DOHH2 (cell line): ENCODE results near the gene B4GALT1.

Experiments
- H3F3A ChIP-seq: fragments of 200-600 bp; sonication (generic), shearing (Covaris generic); 2 replicates; pipeline ENCODE4 v1.6.0; 2016; ENCODE audit warnings: antibody characterized with exemption, mild to moderate bottlenecking; ENCODE audit not compliant: control insufficient read depth, insufficient read depth
- H3K27ac ChIP-seq: fragments of 200-600 bp; sonication (generic); 2 replicates; pipeline ENCODE4 v1.5.1; 2014; ENCODE audit warnings: low read depth, mild to moderate bottlenecking, low read length, moderate library complexity
- H3K27me3 ChIP-seq: fragments of 200-600 bp; sonication (generic); 2 replicates; pipeline ENCODE4 v1.6.1; 2014; ENCODE audit warnings: mild to moderate bottlenecking, low read length, mixed read lengths; ENCODE audit not compliant: control insufficient read depth
- H3K36me3 ChIP-seq: fragments of 200-600 bp; sonication (generic); 2 replicates; pipeline ENCODE4 v1.6.1; 2014; ENCODE audit warnings: mild to moderate bottlenecking, low read length, moderate library complexity, mixed read lengths; ENCODE audit not compliant: control insufficient read depth
- H3K4me1 ChIP-seq: fragments of 200-600 bp; sonication (generic); 2 replicates; pipeline ENCODE4 v1.6.1; 2014; ENCODE audit warnings: mild to moderate bottlenecking, low read length, mixed read lengths; ENCODE audit not compliant: control insufficient read depth
- H3K4me2 ChIP-seq: fragments of 200-600 bp; sonication (generic); 2 replicates; pipeline ENCODE4 v1.6.0; 2014; ENCODE audit warnings: mild to moderate bottlenecking, low read length, moderate library complexity
- H3K4me3 ChIP-seq: fragments of 200-600 bp; sonication (generic); 2 replicates; pipeline ENCODE4 v1.5.1; 2014; ENCODE audit warnings: mild to moderate bottlenecking, low read length, mixed read lengths
- H3K79me2 ChIP-seq: fragments of 200-600 bp; sonication (generic); 2 replicates; pipeline ENCODE4 v1.6.1; 2014; ENCODE audit warnings: mild to moderate bottlenecking, low read length, mixed read lengths; ENCODE audit not compliant: control insufficient read depth
- H3K9me2 ChIP-seq: fragments of 200-600 bp; sonication (generic); replicated peaks from 2 replicates; pipeline ENCODE4 v1.6.1; 2014; ENCODE audit warnings: mild to moderate bottlenecking, low read length, mixed read lengths; ENCODE audit not compliant: control insufficient read depth
- H3K9me3 ChIP-seq: fragments of 200-600 bp; sonication (generic); 2 replicates; pipeline ENCODE4 v1.6.1; 2014; ENCODE audit warnings: antibody characterized with exemption, low read length, mixed read lengths; ENCODE audit not compliant: control insufficient read depth, insufficient read depth
- H4K20me1 ChIP-seq: fragments of 200-600 bp; sonication (generic); 2 replicates; pipeline ENCODE4 v1.6.0; 2014; ENCODE audit warnings: low read depth, mild to moderate bottlenecking, antibody characterized with exemption, low read length, moderate library complexity; ENCODE audit not compliant: control insufficient read depth, insufficient read depth
- EZH2phosphoT487 ChIP-seq: fragments of 200-600 bp; sonication (generic); IDR thresholded peaks from 2 replicates; pipeline ENCODE4 v1.6.1; 2017; ENCODE audit warnings: borderline replicate concordance, mild to moderate bottlenecking, antibody characterized with exemption, low read length, moderate library complexity, mixed read lengths
- TF ChIP-seq, protein P1 (sequence below): fragments of 200-600 bp; sonication (generic); IDR thresholded peaks from one replicate; pipeline ENCODE4 v1.5.1; 2014; ENCODE audit warnings: antibody characterized with exemption, mild to moderate bottlenecking, low read depth, low read length; ENCODE audit not compliant: poor library complexity, severe bottlenecking

B4GALT1 gene

DNA sequence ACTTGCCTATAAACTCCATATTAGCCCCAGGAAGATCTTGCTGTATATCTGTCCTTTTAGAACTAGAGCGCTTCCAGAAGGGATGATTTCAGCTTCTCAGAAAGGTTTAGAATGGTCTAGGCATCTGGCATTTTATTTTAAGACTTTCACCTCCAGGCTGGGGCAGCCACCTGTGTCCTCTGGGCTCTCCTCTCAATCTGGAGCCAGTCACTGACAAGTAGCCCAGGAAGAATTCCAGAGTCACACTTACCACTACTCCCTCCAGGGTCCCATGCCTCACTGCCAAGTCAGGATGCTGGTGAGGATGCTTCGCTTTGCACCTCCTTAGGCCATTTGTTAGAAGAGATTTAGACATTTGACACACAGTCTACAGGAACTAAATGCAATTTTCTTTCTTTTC, 20.8 kb downstream of the B4GALT1 start:
- H3K4me1 ChIP-seq: peaks cover 25% of the 10 kb centered on the region
- H3K27me3 ChIP-seq: no peaks in the 10 kb centered on the region
- H3K36me3 ChIP-seq: no peaks in the 10 kb centered on the region
- no peaks in the 10 kb centered on the region for H3K9me3 ChIP-seq
- no peaks in the 10 kb centered on the region for H3F3A ChIP-seq
- no peak overlapping the region for H3K4me3 ChIP-seq
- H3K79me2 ChIP-seq: peaks cover 74% of the 10 kb centered on the region
- H4K20me1 ChIP-seq: peaks cover 2% of the 10 kb centered on the region; the same call in 1 of the 2 replicates
- H3K9me2 ChIP-seq: no peaks in the 10 kb centered on the region
- no peak for TF ChIP-seq EZH2phosphoT487
- TF ChIP-seq, protein P1, sequence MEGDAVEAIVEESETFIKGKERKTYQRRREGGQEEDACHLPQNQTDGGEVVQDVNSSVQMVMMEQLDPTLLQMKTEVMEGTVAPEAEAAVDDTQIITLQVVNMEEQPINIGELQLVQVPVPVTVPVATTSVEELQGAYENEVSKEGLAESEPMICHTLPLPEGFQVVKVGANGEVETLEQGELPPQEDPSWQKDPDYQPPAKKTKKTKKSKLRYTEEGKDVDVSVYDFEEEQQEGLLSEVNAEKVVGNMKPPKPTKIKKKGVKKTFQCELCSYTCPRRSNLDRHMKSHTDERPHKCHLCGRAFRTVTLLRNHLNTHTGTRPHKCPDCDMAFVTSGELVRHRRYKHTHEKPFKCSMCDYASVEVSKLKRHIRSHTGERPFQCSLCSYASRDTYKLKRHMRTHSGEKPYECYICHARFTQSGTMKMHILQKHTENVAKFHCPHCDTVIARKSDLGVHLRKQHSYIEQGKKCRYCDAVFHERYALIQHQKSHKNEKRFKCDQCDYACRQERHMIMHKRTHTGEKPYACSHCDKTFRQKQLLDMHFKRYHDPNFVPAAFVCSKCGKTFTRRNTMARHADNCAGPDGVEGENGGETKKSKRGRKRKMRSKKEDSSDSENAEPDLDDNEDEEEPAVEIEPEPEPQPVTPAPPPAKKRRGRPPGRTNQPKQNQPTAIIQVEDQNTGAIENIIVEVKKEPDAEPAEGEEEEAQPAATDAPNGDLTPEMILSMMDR: no peak
- H3K27ac ChIP-seq: no peak overlapping the region
- H3K4me2 ChIP-seq: no peak overlapping the region

DNA sequence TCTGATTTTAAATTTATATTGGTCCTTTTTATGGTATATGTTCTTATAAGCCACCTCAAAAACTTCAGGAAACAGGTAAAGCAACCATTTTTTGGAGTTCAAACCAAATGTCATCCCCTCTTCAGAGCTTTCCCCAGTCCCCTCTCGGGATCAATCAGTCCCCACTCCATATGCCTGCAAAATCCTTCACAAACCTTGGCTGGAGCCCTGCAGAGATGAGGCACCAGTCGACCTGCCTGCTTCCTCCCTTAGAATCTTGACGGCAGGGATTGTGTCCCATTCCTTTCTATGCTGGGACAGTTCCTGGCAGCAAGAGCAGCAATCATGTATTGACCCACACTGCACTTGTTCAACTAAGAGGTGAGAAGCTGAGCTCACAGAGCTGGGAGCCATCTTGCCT, 22.6 kb downstream of the B4GALT1 start:
- TF ChIP-seq, protein P1: no peak
- no peak for TF ChIP-seq EZH2phosphoT487
- H3K27me3 ChIP-seq: no peaks in the 10 kb centered on the region
- no peaks in the 10 kb centered on the region for H3F3A ChIP-seq
- H3K4me1 ChIP-seq: peaks cover 33% of the 10 kb centered on the region
- no peaks in the 10 kb centered on the region for H3K36me3 ChIP-seq
- no peaks in the 10 kb centered on the region for H3K9me2 ChIP-seq
- no peak overlapping the region for H3K4me3 ChIP-seq
- H3K79me2 ChIP-seq: peaks cover 71% of the 10 kb centered on the region
- H3K4me2 ChIP-seq: no peak overlapping the region
- H3K27ac ChIP-seq: no peak overlapping the region
- H4K20me1 ChIP-seq: no peaks in the 10 kb centered on the region; the same call in 1 of the 2 replicates
- no peaks in the 10 kb centered on the region for H3K9me3 ChIP-seq

DNA sequence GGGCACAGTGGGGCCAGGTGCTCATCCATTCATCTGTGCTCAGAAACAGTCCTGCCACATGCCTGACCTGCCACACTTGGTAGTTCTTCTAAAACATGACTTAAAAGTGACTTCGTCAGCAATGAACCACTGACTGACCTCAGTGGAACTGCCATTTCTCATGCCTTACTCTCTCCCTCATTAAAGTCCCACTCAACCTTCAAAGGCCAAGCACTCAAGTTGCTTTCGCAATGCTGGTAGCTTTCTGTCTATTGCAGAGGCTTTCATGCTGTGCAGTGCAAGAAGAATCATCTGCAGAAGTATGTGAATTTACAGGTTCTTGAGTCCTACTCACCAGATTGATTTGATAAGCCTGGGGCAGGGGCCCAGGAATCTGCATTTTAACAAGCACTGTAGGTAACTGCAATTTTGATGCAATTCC, 23.9 kb downstream of the B4GALT1 start:
- Histone ChIP-seq H3K4me3 (no peak overlapping the region), H3K9me3 (no peaks in the 10 kb centered on the region), H3K79me2 (peaks cover 75% of the 10 kb centered on the region), H4K20me1 (no peaks in the 10 kb centered on the region; the same call in 1 of the 2 replicates), H3K4me2 (0 out of 2 replicates have a peak overlapping the region, but pooled peaks have one; percentile 10), H3K36me3 (no peaks in the 10 kb centered on the region), H3K27me3 (no peaks in the 10 kb centered on the region), H3K9me2 (no peaks in the 10 kb centered on the region), H3K4me1 (peaks cover 33% of the 10 kb centered on the region), H3F3A (no peaks in the 10 kb centered on the region), H3K27ac (no peak overlapping the region)
- TF ChIP-seq, protein P1: no peak
- no peak for TF ChIP-seq EZH2phosphoT487
